ENCODE results near the gene MAEL. TPM values are rescaled to one million over a fixed set of nuclear protein-coding genes. Genes with fewer than 3 reads are reported as not detected.
"Not testable (repeated sequence)": the region's sequence is repeated elsewhere in the genome, so short reads cannot be mapped to it uniquely, and the experiment has no call there.

MAEL gene
- polyA plus RNA-seq, 4 donors = 1.4 to 3.2 (median 2.4) TPM

DNA sequence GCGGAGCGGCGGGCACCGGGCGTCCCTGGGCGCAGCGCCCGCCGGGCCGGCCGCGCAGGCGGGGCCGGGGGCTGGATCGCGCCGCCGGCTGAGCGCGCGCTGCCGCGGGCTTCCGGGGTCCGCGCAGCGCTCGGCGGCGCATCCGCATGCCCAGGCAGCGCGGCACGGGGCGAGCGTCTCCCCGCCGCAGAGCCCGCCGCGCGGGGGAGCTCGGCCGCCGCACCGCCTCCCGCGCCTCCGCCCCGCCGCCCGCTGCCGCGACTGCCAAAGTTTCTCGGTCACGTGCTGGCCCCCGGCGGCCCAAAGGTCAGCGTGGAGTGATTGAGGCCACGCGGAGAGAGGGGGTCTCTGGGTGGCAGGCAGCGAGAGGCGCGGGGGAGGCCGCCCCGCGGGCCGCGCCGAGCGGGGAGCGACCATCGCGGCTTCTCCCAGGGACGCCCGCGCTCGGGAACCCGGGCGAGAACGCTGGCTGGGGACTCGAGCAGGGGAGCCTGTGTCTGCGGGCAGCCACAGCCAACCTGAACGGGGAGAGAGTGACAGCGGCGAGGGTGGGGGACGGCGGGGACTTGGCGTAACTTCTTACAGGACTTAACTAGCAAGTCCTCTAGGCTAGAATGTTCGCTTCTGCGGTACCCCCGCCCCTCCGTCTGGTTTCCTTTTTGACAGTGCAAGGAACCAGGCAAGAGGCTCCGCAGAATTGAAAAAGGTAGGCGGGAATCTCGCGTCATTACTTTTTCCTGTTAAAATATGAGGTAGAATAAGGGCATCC, 13.5 kb upstream of the MAEL start, which contains the start of gene ILDR2:
Gene ILDR2, minus strand, starts transcription at position 180 of the 769 bp plus-strand sequence. CDS start 272 bp downstream, outside the sequence.
- DNase-seq (ENCODE audit: low read depth in 4 of 4, low spot score in 3 of 4) = no peak

DNA sequence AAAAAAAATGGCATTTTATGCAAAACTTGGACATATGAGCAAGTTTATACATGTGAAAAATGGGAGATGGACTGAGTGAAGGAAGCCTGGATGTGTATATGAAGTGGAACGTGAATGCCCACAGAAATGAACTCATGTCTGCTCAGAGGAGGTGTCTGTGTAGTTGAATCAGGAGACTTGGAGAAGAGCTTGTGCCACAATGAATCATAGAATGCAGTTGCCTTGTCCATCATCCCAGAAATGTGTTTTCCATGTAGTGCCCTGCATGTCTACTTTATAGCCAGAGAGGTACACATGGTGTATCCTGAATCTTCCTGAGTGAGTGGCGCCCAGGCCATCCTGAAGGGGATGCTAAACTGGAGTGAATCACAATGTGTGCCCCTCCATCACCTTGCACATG, 11.1 kb upstream of the MAEL start:
- DNase-seq (ENCODE audit: low read depth in 4 of 4, low spot score in 3 of 4) = no peak

DNA sequence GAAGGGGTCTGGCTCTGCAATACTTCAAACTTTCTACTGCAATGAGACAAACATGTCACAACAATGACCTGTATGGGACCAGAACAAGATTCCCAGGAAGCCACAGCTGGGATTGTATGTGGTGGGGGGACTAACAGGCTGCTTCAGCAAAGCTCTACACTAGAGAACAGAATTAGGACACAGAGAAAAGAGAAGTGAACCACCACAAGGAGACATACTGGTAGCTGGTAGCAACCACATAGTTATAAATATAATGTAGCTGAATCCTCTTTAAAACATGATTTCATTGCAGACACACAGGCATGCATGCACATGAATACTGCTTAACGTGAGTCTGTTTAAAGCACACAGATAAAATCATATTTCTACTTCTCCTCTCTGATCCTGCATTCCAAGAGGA, 10.3 kb upstream of the MAEL start:
- no peak for DNase-seq (ENCODE audit: low read depth in 4 of 4, low spot score in 3 of 4)

DNA sequence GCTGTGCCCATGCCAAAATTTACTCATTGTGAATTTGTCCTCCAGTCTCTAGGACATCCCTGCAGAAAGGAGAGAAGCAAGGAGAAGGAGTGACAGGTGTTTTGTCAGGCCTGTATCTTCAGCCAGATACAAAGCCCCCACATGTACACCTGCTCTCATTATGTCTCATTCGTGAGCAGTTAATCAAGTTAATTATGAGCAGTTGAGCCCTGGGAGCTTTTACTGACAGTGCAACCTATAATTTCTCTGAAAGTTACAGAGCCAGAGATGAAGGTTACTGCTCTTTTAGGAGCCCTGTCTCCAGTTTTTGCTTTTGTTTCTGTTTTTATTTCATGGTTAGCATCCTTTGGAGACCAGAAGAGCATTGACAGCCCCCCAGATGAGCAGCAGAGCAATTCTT, 8.7 kb upstream of the MAEL start:
- DNase-seq (ENCODE audit: low read depth in 4 of 4, low spot score in 3 of 4) = no peak

DNA sequence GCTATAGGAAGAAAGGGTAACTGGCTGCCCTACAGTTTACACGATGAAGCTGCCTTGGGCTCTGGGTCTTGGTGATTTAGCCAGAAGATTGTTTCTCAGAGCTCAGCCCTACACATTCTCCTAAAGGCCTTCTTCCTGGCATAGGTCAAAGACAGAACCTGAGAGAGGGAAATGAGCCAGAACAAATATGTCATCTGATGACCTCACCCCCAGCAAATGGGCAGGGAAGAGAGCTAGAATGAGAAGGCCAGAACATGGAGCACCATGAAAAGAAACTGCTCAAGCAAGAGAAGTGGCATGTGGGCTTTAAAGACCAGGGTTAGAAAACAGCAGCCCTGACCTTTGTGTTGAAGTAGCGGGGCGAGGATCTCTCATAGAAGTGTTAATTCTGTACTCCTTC, 8.3 kb upstream of the MAEL start:
- no peak for DNase-seq (ENCODE audit: low read depth in 4 of 4, low spot score in 3 of 4)

DNA sequence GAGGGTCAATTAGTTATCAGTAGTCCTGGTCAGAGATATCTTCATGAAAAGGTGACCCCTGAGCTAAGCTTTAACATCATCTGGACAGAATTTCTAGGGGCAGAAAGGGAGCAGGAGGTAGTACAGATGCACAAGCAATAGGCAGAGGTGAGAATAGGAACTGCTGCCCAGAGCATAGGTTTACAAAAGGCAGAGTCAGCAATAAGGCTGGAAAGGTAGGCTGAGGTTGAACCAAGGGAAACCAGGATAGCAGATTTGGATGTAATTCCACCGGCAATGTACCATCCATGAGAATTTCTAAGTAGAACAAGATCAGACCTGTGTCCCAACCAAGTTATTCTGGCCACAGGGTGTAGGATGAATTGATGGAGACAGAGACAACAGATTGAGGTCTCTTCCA, 7.5 kb upstream of the MAEL start:
- no peak for DNase-seq (ENCODE audit: low read depth in 4 of 4, low spot score in 3 of 4)

DNA sequence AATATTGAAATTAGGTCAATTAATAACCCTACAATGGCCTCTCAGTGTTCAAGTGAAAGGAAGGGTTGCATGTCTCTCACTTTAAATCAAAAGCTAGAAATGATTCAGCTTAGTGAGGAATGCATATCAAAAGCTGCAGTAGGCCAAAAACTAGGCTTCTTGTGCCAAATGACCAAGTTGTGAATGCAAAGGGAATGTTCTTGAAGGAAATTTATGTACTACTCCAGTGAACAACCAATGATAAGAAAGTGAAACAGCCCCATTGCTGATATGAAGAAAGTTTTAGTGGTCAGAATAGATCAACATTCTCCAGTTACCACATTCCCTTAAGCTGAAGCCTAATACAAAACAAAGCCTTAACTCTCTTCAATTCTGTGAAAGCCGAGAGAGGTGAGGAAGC, 10.0 kb downstream of the MAEL start:
- no peak for DNase-seq (ENCODE audit: low read depth in 4 of 4, low spot score in 3 of 4)

DNA sequence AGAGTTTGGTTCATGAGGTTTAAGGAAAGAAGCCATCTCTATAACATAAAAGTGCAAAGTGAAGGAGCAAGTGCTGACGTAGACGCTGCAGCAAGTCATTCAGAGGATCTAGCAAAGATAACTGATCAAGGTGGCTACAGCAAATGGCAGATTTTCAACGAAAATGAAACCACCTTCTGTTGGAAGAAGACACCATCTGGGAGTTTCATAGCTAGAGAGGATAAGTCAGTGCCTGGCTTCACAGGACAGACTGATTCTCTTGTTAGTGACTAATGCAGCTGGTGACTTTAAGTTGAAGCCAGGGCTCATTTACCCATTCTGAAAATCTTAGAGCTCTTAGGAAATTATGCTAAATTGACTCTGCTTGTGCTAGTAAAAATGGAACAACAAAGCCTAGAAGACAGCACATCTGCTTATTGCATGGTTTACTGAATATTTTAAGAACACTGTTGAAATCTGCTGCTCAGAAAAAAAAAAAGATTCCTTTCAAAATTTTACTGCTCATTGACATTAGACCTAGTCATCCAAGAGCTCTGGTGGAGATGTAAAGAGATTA, 10.5 kb downstream of the MAEL start:
- no peak for DNase-seq (ENCODE audit: low read depth in 4 of 4, low spot score in 3 of 4)

DNA sequence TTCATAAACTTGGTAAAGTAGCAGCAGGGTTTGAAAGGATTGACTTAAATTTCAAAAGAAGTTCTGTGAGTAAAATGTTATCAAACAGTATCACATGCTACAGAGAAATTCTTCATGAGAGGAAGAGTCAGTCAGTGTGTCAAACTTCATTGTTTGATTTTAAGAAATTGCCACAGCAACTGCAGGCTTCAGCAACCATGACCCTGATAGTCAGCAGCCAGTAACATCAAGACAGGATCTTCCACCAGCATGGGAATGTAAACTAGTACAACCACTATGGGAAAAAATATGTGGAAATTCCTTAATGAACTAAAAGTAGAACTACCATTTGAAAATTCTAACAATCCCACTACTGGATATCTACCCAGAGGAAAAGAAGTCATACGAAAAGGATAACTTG, 11.5 kb downstream of the MAEL start:
- DNase-seq (ENCODE audit: low read depth in 4 of 4, low spot score in 3 of 4) = no peak

DNA sequence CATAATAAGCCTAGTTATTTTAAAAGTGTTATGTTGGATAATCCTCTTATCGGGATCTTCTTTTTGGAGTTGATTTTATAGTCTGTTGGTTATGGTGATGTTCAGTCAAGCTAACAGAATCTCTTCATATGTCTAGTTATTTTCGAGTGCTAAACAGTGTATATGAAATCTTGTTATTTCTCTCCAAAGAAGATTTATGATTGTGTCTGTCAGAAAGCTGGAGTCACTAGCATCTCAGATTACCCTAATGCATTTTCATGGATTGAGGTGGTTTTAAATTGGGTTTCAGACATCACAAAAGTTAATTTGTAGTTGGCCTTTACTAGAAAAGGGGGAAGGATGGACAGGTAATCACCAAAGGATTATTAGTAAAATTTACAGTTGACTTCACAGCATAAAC, 13.3 kb downstream of the MAEL start:
- DNase-seq (ENCODE audit: low read depth in 4 of 4, low spot score in 3 of 4) = no peak

DNA sequence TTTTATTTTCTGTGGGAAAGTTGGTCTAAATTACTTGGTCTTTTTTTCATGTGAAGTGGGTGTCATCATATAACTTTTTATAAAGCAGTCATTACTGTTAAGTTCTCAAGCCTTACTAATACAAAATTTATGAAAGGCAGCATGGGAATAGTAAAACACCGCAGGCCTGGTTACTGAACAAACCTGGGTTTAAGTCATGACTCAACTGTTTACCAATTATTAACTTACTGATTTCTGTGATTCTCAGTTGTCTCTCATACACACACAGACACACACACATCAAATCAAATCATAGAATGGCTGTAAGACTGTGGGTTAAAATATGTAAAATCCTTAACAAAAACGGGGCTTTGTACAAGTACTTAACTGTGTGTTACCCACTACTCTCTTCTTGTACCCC, 14.6 kb downstream of the MAEL start:
- no peak for DNase-seq (ENCODE audit: low read depth in 4 of 4, low spot score in 3 of 4)

DNA sequence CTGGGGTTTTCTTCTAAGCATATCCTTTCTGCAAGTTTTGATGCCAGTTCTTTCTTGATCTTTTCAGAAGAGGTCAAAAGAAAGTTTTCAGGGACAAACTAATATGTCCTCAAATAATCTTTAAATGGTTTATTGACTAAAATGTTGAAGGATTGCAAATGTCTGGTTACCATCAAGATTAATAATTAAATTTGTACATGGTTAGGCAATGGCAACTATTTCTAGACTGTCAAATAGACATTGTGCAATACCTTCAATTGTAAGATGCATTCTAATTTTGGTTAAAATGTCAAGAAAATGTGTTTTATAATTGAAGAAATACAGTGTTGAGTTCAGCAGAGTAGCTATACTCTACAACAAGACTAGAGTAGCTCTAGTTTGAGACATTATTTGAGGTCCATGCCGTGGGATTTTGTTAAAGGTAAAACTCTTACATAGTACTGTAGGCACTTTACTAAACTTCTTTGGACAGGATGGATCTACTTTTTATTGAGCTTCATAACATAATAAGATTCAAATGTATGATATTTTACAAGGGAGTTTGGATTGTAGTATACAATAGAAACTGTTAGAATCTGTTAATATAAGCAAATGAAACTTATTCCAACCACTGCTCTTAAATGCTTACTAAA, 22.6 kb downstream of the MAEL start:
- DNase-seq (ENCODE audit: low read depth in 4 of 4, low spot score in 3 of 4) = no peak

DNA sequence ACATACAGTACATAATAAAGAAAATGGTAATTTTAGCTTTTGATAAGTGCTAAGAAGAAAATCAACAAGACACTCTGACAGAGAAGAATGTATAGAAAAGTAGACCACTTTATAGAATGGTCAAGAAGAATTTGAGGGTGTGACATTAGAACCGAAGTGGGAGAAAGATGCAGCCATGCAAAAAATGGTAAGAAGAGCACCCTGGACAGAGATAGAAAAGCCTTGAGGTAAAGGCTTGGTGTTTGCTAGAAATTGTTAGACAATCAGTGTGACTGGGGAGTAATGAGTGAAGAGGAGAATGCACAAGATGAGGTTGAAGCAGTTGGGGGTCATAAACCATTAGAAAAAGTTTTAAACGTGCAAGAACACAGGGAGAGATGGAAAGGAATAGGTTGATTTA, 23.5 kb downstream of the MAEL start:
- no peak for DNase-seq (ENCODE audit: low read depth in 4 of 4, low spot score in 3 of 4)

DNA sequence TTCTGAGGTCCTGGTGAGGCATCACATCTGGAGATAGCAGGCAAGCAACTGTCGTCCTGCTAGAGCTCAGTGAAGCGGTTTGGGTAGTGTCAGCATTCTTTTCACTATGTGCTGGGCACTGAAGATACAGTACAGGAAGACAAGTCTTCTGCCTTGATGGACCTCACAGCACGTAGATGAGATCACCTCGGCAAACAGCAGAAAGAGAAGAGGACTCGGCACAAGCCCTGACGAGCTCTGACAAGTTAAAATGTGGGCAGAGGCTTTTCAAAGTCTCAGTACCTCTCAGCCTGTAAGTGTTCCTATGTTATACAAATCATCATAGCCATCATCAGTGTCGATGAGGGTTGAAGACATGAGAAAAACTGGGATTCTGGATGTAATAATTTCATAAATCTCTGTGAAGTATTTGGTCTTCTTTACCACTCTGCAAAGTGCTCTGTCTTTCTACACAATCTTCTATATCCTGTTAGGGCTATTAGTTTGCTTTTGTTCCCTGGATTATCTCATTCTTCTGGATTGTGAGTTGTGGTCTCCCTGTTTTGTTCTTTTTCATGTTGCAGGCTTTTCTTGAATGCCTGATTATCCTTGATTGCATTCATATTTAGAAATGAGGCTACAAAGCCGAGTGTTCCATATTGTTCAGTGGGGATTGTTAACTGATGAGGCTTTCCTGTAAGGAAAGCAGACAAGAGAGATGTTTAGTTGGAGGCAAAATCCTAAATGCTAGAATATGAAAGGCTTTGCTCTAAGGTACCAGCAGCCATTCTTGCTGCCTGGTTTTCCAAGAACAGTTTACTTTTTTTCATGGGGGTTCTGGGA, 24.2 kb downstream of the MAEL start:
- peak in 1 of 4 donors; percentile 7 for DNase-seq (ENCODE audit: low read depth in 4 of 4, low spot score in 3 of 4)

DNA sequence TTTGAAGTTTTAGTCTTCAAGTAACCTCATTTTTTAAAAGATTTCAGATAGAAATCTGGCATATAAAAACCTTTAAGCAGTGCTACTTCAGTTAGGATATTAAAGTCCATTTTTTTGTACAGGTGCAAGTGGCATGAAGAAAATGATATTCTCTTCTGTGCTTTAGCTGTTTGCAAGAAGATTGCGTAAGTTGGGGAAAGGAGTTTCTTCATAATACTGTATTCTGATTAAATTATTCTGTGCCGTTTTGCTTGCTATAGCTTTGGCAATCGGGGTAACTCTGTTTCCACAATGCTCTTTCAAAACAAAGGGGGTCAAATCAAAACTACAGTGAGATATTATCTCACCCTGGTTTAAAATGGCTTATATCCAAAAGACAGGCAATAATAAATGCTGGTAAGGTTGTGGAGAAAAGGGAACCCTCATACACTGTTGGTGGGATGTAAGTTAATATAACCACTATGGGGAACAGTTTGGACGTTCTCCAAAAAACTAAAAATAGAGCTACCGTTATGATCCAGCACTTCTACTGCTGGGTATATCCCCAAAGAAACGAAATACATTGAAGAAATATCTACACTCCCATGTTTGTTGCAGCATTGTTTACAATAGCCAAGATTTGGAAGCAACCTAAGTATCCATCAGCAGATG, 27.1 kb downstream of the MAEL start:
- no peak for DNase-seq (ENCODE audit: low read depth in 4 of 4, low spot score in 3 of 4)

DNA sequence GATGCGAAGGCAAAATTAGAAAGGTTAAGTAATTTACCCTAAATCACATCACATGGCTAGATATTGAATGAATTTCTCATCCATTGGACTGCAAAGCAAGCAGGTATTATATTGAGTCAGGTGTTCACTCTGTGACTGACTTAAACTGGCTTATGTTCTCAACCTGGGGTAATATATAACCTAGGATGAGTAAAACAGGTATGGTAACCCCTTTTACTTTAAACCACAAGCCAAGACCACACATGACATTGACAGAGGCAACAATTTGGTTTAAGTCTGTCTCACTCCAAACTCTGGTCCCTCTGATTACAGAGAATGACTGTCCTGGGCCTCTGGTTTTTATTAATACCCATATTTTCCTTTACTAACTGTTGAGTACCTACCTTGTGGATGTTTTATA, 33.3 kb downstream of the MAEL start:
- DNase-seq (ENCODE audit: low read depth in 4 of 4, low spot score in 3 of 4) = no peak

DNA sequence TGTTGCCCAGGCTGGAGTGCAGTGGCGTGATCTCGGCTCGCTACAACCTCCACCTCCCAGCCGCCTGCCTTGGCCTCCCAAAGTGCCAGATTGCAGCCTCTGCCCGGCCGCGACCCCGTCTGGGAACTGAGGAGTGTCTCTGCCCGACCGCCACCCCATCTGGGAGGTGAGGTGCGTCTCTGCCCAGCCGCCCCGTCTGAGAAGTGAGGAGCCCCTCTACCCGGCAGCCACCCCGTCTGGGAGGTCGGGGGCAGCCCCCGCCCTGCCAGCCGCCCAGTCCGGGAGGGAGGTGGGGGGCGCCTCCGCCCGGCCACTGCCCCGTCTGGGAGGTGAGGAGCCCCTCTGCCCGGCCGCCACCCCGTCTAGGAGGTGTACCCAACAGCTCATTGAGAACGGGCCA, 40.5 kb downstream of the MAEL start:
- DNase-seq (ENCODE audit: low read depth in 4 of 4, low spot score in 3 of 4) = not testable (repeated sequence)

DNA sequence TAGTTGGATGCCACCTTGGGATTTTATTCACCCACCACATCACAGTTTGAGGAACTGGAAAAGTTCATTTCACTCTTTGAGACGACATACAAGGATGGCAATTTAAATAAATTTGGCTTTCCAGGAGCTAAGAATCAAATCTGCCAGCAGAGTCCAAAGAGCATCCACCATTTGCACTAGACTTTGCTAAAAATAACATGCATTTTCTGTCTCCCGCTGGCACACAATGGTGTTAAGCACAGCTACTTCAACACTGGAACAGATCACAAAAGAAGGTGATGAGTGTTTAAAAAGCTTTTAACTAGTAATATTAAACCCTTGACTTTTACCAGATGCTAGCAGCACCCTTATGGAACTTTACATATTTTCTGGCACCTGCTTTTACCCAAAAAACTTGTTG, 44.6 kb downstream of the MAEL start:
- DNase-seq (ENCODE audit: low read depth in 4 of 4, low spot score in 3 of 4) = no peak

DNA sequence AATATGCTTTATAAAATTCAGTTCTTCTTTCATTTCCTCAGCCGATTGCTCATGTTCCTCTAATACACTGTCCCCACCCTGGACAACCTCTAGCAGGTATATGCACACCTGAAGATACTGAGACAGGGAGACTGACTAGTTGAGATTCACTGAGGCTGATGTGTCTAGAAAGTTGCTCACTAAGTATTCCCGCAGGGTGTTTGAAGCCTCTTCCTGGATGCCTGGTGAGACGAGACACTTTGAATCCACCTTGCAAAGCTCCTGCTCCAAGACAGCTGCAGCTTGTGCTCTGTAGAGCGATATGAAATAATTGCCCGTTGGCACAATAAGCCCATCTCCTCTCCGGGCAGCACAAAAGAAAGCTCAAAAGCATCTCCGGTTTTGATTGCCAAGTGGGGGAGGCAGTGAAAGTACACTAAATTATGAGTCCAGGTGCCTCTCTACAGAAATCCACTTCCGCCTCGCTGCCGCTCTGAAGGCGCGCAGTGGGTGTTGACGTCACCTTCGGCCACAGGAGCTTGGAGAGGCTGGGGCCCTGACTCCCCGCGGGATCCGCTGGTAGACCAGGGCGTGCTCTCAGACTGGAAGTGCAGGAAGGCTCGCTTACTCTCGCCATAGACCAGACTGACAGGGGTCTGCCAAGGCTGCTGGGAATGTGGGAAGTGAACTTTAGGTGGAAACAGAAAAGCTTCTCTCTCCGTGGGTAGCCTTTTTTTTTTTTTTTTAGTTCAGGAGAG, 54.8 kb downstream of the MAEL start:
- DNase-seq (ENCODE audit: low read depth in 4 of 4, low spot score in 3 of 4) = peak in 2 of 4 donors; percentile 40 to 63

DNA sequence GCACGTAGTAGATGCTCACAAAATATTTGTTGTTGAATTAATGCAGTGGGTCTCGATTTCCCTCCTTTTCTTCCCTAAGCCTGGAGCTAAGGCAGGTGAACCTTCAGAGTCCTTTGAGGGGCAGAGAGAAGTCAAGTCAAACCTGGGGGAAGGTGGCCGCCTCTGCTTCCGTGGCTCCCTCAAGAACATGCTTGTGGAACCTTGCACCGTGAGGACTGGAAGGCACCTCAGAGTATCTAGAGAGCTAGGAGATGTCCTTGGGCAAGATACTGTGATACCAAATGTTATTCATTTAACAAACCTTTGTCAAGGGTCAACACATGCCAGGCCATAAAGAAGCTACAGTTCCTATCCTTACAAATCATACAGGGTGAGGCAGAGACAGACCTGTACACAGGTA, 62.8 kb downstream of the MAEL start:
- no peak for DNase-seq (ENCODE audit: low read depth in 4 of 4, low spot score in 3 of 4)

Data from left renal pelvis (tissue), 4 donors.